ENCODE data around the gene PBLD. TPM values are rescaled to one million over a fixed set of nuclear protein-coding genes. Genes with fewer than 3 reads are reported as not detected.
A peak's percentile ranks its signal among the peaks of the same experiment; 100 is the strongest.
"Not testable (repeated sequence)": the region's sequence is repeated elsewhere in the genome, so short reads cannot be mapped to it uniquely, and the experiment has no call there.

PBLD gene
- total and polyA plus RNA-seq, 4 donors: 1.2 to 12.5 (median 3.1) TPM

- ATAC-seq (ENCODE audit: insufficient read depth, low FRiP score) (no peak), DNase-seq (peak; percentile 64 to 90 (median 83))
- WGBS, 2 donors: 18 to 24% methylated on average over 29 of the region's 29 CpGs
These were observed 1.8 kb downstream of the PBLD start for GRCh38 chr10:68330852-68331454.

GRCh38 chr10:68329506-68329861, 3.2 kb downstream of the PBLD start:
- no peak for TF ChIP-seq CTCF (IDR thresholded peaks at IDR 0.05; ENCODE audit: control extremely low read depth, extremely low read depth)
- ATAC-seq (ENCODE audit: insufficient read depth, low FRiP score): no peak
- peaks cover 0 to 32% (median 9%) of the 10 kb centered on the region in 5 donors for H3K4me1 ChIP-seq (ENCODE audit: control insufficient read depth in 5 of 5, insufficient read depth in 5 of 5, low read length in 5 of 5)
- H3K9me3 ChIP-seq (ENCODE audit: control insufficient read depth in 4 of 4, insufficient read depth in 3 of 4, low read length in 3 of 4): no peaks in the 10 kb centered on the region
- no peak for DNase-seq
- H3K27me3 ChIP-seq (ENCODE audit: control insufficient read depth in 3 of 3, insufficient read depth in 3 of 3, low read length in 2 of 3): no peaks in the 10 kb centered on the region
- 90 to 98% methylated on average over 1 of the region's 1 CpG for WGBS, 2 donors
- H3K4me3 ChIP-seq: no peak overlapping the region
- H3K36me3 ChIP-seq (ENCODE audit: control insufficient read depth in 4 of 4, insufficient read depth in 4 of 4, low read length in 4 of 4): no peaks in the 10 kb centered on the region
- no peak overlapping the region for H3K9ac ChIP-seq (ENCODE audit: insufficient read depth in 1 of 2, low read length in 2 of 2)
- H3K27ac ChIP-seq (ENCODE audit: low read depth in 1 of 2, low read length in 1 of 2): no peak overlapping the region

More at GRCh38 chr10:68330852-68331454, 1.8 kb downstream of the PBLD start:
- H3K27me3 ChIP-seq (ENCODE audit: control insufficient read depth in 3 of 3, insufficient read depth in 3 of 3, low read length in 2 of 3): no peaks in the 10 kb centered on the region
- H3K9ac ChIP-seq (ENCODE audit: insufficient read depth in 1 of 2, low read length in 2 of 2): peak overlapping the region; percentile 60 to 99
- H3K4me3 ChIP-seq: peak overlapping the region; percentile 54
- H3K27ac ChIP-seq (ENCODE audit: low read depth in 1 of 2, low read length in 1 of 2): peak overlapping the region; percentile 93
- no peaks in the 10 kb centered on the region for H3K36me3 ChIP-seq (ENCODE audit: control insufficient read depth in 4 of 4, insufficient read depth in 4 of 4, low read length in 4 of 4)
- peaks cover 4 to 41% (median 9%) of the 10 kb centered on the region in 5 donors for H3K4me1 ChIP-seq (ENCODE audit: control insufficient read depth in 5 of 5, insufficient read depth in 5 of 5, low read length in 5 of 5)
- TF ChIP-seq CTCF (IDR thresholded peaks at IDR 0.05; ENCODE audit: control extremely low read depth, extremely low read depth): no peak
- no peaks in the 10 kb centered on the region for H3K9me3 ChIP-seq (ENCODE audit: control insufficient read depth in 4 of 4, insufficient read depth in 3 of 4, low read length in 3 of 4)

GRCh38 chr10:68327889-68328786, 4.6 kb downstream of the PBLD start:
- Histone ChIP-seq H3K36me3 (ENCODE audit: control insufficient read depth in 4 of 4, insufficient read depth in 4 of 4, low read length in 4 of 4) (no peaks in the 10 kb centered on the region), H3K9me3 (ENCODE audit: control insufficient read depth in 4 of 4, insufficient read depth in 3 of 4, low read length in 3 of 4) (no peaks in the 10 kb centered on the region), H3K4me3 (no peak overlapping the region), H3K27me3 (ENCODE audit: control insufficient read depth in 3 of 3, insufficient read depth in 3 of 3, low read length in 2 of 3) (no peaks in the 10 kb centered on the region), H3K9ac (ENCODE audit: insufficient read depth in 1 of 2, low read length in 2 of 2) (peak overlapping the region in 1 of 2 donors; percentile 30), H3K4me1 (ENCODE audit: control insufficient read depth in 5 of 5, insufficient read depth in 5 of 5, low read length in 5 of 5) (peaks cover 0 to 27% (median 9%) of the 10 kb centered on the region in 5 donors), H3K27ac (ENCODE audit: low read depth in 1 of 2, low read length in 1 of 2) (no peak overlapping the region)
- 8 to 19% methylated on average over 4 of the region's 4 CpGs for WGBS, 2 donors
- no peak for TF ChIP-seq CTCF (IDR thresholded peaks at IDR 0.05; ENCODE audit: control extremely low read depth, extremely low read depth)
- DNase-seq (peak; percentile 19 to 89 (median 88)), ATAC-seq (ENCODE audit: insufficient read depth, low FRiP score) (no peak)

- not testable (repeated sequence) for H3K27me3 ChIP-seq (ENCODE audit: control insufficient read depth in 3 of 3, insufficient read depth in 3 of 3, low read length in 2 of 3); DNase-seq
- 93% methylated on average over 4 of the region's 4 CpGs for whole genome bisulfite sequencing, 2 donors
These were observed 8.3 kb downstream of the PBLD start for GRCh38 chr10:68324396-68324795.

More at GRCh38 chr10:68324396-68324795, 8.3 kb downstream of the PBLD start:
- H3K4me1 ChIP-seq (ENCODE audit: control insufficient read depth in 5 of 5, insufficient read depth in 5 of 5, low read length in 5 of 5): peaks cover 0 to 18% (median 0%) of the 10 kb centered on the region in 5 donors
- not testable (repeated sequence) for H3K4me3 ChIP-seq; H3K9ac ChIP-seq (ENCODE audit: insufficient read depth in 1 of 2, low read length in 2 of 2); H3K9me3 ChIP-seq (ENCODE audit: control insufficient read depth in 4 of 4, insufficient read depth in 3 of 4, low read length in 3 of 4); H3K27ac ChIP-seq (ENCODE audit: low read depth in 1 of 2, low read length in 1 of 2); H3K36me3 ChIP-seq (ENCODE audit: control insufficient read depth in 4 of 4, insufficient read depth in 4 of 4, low read length in 4 of 4); ATAC-seq (ENCODE audit: insufficient read depth, low FRiP score)

Data from lung (tissue), 12 donors.